HepG2 (cell line): ENCODE results near the gene SPATA13.

ENCODE experiments used
- AKAP8 ChIP-seq: sonication (generic); formaldehyde crosslinking; IDR thresholded peaks from 2 replicates; pipeline ENCODE4 v1.5.1; 2020; ENCODE audit warnings: mild to moderate bottlenecking, missing genetic modification reagents
- HES4 ChIP-seq: sonication (generic); formaldehyde crosslinking; IDR thresholded peaks from 2 replicates; pipeline ENCODE4 v1.9.0; 2021; ENCODE audit warnings: mild to moderate bottlenecking, missing genetic modification reagents, borderline replicate concordance
- SIN3A ChIP-seq: IDR thresholded peaks from 2 replicates; pipeline ENCODE4 v1.6.1; 2011; ENCODE audit warnings: low read depth, mild to moderate bottlenecking, control low read depth, low read length, borderline replicate concordance
- TF ChIP-seq, protein P1 (sequence below): sonication (generic); formaldehyde crosslinking; IDR thresholded peaks from 2 replicates; pipeline ENCODE4 v1.5.0; 2020; ENCODE audit warnings: mild to moderate bottlenecking, missing genetic modification reagents, moderate library complexity

GRCh38 chr13:24306632-24307031 lies 146.1 kb downstream of the SPATA13 start:
- no peak for TF ChIP-seq AKAP8 (CRISPR knock-in tag)
- TF ChIP-seq SIN3A = no peak
- TF ChIP-seq HES4 (CRISPR knock-in tag) = no peak
- TF ChIP-seq, protein P1, sequence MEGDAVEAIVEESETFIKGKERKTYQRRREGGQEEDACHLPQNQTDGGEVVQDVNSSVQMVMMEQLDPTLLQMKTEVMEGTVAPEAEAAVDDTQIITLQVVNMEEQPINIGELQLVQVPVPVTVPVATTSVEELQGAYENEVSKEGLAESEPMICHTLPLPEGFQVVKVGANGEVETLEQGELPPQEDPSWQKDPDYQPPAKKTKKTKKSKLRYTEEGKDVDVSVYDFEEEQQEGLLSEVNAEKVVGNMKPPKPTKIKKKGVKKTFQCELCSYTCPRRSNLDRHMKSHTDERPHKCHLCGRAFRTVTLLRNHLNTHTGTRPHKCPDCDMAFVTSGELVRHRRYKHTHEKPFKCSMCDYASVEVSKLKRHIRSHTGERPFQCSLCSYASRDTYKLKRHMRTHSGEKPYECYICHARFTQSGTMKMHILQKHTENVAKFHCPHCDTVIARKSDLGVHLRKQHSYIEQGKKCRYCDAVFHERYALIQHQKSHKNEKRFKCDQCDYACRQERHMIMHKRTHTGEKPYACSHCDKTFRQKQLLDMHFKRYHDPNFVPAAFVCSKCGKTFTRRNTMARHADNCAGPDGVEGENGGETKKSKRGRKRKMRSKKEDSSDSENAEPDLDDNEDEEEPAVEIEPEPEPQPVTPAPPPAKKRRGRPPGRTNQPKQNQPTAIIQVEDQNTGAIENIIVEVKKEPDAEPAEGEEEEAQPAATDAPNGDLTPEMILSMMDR (CRISPR knock-in tag) = no peak
